Fibroblast of pulmonary artery (primary cell): ENCODE data around the gene MBD2.

Experiments
- DNase-seq: peaks from one replicate; pipeline ENCODE4 v3.0.0-alpha.2; 2010; ENCODE audit warnings: low read depth
- H3K4me3 ChIP-seq: replicated peaks from 2 replicates; pipeline ENCODE4 v1.5.1; 2011; ENCODE audit warnings: low read depth, mild to moderate bottlenecking, control low read depth, low read length, moderate library complexity
- TF ChIP-seq, protein P1 (sequence below): IDR thresholded peaks from 2 replicates; pipeline ENCODE4 v1.5.1; 2011; ENCODE audit warnings: mild to moderate bottlenecking, control low read depth, low read length, inconsistent platforms; ENCODE audit errors: missing control alignments

MBD2 gene

DNA sequence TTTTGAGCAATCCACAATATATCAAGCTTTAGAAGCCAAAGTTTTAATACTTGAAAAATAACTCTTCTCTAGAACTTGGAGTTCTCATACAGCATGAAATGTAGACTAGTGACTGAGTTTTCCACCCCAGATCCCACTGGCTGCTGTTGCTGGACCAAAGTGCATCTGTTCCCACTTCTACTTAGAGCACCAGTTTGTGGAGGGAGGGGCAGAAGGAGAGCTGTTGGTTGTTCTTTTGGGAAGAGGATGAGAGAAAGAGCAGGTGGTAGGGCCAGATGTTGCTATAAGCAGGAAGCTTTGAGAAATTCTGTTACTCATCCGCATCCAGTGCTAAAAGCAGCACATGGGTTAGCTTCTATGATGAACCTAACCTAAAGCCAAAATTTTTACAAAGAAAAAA, 59.0 kb downstream of the MBD2 start:
- H3K4me3 ChIP-seq: no peak overlapping the region
- no peak for DNase-seq
- TF ChIP-seq, protein P1, sequence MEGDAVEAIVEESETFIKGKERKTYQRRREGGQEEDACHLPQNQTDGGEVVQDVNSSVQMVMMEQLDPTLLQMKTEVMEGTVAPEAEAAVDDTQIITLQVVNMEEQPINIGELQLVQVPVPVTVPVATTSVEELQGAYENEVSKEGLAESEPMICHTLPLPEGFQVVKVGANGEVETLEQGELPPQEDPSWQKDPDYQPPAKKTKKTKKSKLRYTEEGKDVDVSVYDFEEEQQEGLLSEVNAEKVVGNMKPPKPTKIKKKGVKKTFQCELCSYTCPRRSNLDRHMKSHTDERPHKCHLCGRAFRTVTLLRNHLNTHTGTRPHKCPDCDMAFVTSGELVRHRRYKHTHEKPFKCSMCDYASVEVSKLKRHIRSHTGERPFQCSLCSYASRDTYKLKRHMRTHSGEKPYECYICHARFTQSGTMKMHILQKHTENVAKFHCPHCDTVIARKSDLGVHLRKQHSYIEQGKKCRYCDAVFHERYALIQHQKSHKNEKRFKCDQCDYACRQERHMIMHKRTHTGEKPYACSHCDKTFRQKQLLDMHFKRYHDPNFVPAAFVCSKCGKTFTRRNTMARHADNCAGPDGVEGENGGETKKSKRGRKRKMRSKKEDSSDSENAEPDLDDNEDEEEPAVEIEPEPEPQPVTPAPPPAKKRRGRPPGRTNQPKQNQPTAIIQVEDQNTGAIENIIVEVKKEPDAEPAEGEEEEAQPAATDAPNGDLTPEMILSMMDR: no peak

DNA sequence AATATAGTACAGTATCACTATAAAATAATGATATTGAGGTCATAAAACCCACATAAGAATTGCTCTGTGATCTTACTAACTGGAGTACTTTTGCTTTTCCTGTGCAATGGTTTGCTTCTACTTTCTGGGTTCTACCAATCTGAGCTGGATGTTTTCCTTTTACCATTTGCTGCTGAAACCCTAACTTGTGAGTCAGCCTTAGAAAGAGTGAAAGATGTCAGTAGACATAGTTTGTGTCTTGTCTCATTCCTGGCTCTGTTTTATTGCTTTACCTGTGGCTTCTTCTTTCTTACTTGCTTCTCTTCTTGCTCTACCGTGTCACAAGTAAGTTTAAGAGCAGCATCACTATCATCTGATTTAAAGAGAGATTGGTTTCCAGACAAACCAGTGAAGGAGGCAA, 61.0 kb downstream of the MBD2 start:
- H3K4me3 ChIP-seq: no peak overlapping the region
- TF ChIP-seq, protein P1: no peak
- DNase-seq: no peak

DNA sequence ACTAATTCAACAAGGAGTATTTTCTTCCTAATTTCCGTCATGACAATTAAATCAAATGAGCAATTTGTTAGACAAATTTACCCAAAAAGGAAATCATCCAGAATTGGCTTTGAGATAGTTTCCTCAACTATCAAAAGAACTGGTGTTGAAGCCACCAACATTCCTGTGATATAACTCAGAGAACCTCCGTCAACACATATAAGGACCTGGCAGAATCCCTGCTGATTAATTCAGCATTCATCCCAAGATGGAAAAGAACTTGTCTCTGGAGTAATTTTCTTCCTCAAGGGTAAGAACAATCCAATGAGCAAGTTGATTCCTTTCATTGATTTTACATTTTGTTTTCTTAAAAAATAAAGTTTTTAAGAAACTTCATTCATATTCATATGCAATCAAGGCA, 62.0 kb downstream of the MBD2 start:
- TF ChIP-seq, protein P1: no peak
- H3K4me3 ChIP-seq: no peak overlapping the region
- peak; percentile 64 for DNase-seq

DNA sequence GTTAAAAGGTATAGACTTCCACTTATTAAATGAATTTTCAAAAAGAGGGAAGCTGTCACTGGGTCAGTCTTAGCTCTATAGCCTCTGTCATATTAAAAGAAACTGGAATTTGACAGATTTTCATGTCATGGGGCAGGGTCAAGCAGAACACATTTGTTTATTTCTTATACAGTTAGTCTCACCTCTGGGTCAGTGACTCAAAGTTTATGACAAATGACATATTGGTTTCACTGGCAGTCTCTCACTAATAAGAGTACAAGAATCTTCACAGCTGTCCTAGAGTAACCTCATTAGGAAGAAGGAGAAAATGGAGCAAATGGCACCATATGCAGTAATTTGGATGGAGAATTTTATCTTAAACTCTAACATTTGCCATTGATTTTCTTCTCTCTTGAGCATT, 63.2 kb downstream of the MBD2 start:
- TF ChIP-seq, protein P1: no peak
- DNase-seq: no peak
- no peak overlapping the region for H3K4me3 ChIP-seq

DNA sequence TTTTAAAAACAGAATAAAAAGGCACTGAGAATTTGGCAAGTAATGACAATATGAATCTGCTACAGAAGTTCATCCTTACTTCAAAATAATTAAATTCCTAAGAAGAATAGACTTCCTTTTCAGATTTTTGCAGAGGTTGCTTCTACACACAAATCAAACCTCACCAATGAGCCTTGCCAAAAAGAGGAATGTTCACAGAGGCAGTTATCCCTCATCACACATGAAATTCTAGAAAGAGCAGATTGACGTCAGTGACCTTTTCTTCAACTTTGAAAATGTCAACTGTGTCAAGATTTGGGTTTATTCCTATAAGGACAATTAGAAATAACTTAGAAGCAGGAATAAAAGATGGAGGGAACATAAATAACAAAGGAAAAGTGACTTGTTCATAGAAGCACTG, 64.6 kb downstream of the MBD2 start:
- H3K4me3 ChIP-seq: no peak overlapping the region
- no peak for DNase-seq
- TF ChIP-seq, protein P1: no peak

DNA sequence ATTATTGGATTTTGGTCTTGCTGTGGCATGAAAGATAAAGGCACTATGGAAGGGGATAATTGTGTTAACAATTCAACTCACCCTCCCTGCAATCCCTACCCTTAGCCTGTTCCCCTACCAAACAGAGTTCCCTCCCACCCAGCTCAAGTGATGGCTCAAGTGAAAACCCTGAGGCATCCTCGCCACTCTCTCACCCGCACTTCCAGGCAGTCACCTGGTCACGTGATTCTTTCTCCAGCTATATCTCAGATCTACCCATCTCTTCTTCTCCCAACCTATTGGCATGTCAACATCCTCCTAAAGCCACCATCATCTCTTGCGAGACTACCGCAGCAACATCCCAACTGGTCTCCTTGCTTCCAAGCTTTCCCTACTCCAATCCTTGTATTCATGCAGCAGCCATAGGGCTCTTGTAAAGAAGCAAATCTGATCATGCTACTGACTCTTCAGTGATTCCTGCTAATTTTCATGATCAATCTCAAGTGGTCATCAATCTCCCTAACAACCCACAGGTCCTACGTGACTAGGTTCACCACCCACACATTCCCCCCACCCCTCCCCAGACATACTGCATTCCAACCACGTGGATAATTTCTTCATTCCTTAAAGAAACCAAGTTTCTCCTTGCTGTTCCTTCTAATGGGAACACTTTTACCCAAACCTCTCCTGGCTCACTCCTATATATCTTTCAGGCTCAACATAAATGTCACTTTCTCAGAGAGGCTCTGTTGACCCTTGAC, 66.7 kb downstream of the MBD2 start:
- no peak overlapping the region for H3K4me3 ChIP-seq
- TF ChIP-seq, protein P1: no peak
- no peak for DNase-seq

DNA sequence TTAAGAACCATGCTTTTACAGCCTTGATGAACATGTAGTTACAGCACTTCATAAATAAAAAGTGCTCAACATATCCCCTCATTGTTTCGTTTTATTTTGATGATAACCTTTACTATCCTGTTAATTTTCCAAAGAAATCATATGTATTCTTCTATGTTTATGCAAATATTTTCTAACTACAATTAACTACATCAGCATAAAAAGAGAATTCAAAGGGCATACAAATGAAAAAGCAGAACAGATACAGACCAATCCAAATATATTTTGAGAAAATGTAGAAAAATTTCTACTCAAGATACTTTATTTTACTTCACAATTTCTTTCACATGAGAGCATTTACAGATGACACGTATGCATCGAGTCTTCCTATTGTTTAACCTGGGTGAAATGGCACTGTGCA, 69.1 kb downstream of the MBD2 start:
- TF ChIP-seq, protein P1: no peak
- H3K4me3 ChIP-seq: no peak overlapping the region
- DNase-seq: no peak
